ENCODE data around the gene EPB41L4B. TPM values are rescaled to one million over a fixed set of nuclear protein-coding genes. Genes with fewer than 3 reads are reported as not detected.
A peak's percentile ranks its signal among the peaks of the same experiment; 100 is the strongest.
"Not testable (repeated sequence)": the region's sequence is repeated elsewhere in the genome, so short reads cannot be mapped to it uniquely, and the experiment has no call there.

EPB41L4B gene
- total and polyA plus RNA-seq, 4 experiments from 2014 or later = not detected

DNA sequence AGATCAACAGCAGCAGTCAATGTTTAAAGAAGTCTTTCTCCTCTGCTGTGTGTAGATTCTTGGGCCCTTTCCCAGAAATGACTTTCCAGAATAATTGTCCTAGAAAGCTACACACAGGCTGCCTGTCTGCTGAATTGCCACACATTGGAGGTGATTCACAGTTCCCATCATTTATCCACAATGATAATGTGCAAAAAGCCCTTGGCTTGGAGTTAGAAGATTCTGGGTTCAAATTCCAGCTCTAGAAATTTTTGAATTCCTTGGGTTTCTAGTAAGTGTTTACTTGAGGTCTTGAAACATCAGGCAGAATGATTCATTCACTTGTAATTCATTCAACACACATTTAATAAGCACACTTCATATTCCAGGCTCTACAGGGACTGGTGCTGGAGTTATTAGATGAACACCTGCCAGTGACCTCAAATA lies 28.6 kb upstream of the EPB41L4B start:
- CTCF ChIA-PET (ENCODE audit: partially characterized antibody) = interaction anchor here (1.2 kb wide), 1 partner anchor 1924 kb away, joined by 3 read pairs; no protein-coding TSS in a partner anchor
- Histone ChIP-seq H3K27ac (ENCODE audit: low read depth, low read length) (no peak overlapping the region), H3K4me3 (ENCODE audit: low read length in 2 of 2) (no peak overlapping the region), H3K27me3 (ENCODE audit: insufficient read depth, low read length) (no peaks in the 10 kb centered on the region), H3K9me3 (ENCODE audit: control insufficient read depth in 1 of 2, low read length in 2 of 2) (no peaks in the 10 kb centered on the region), H3K4me1 (ENCODE audit: insufficient read depth, low read length) (no peaks in the 10 kb centered on the region), H3K36me3 (ENCODE audit: insufficient read depth, low read length) (no peaks in the 10 kb centered on the region)
- H3K4me1 Mint-ChIP-seq = no peaks in the 10 kb centered on the region
- H3K4me3 Mint-ChIP-seq = no peak overlapping the region
- H3K27ac Mint-ChIP-seq = no peak overlapping the region
- H3K9me3 Mint-ChIP-seq = no peaks in the 10 kb centered on the region
- H3K36me3 Mint-ChIP-seq = no peaks in the 10 kb centered on the region
- POLR2A ChIA-PET (ENCODE audit: partially characterized antibody) = no interaction called here
- H3K27me3 Mint-ChIP-seq = peaks cover 0 to 6% of the 10 kb centered on the region in 2 donors
- intact Hi-C loops (cut with micrococcal nuclease) = no loop called here
- no peak for DNase-seq

DNA sequence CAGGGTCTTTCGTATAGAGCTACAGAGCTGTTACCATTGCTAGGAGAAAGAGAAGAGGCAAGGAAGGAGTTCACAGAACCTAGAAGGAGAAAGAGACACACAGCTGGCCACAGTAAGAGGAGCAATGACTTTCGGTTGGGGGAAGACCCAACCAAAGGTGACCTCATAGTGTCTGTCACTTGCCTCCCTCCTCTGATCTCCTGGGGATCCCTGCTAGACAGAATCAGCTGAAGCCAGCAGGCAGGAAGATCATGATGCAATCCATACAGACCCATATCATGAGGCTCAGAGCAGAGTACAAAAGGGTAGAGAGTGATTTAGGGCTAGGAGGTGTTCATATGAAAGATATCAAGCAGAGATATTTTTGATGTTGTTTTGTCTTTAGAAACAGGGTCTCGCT lies 26.0 kb upstream of the EPB41L4B start:
- Histone ChIP-seq H3K4me1 (ENCODE audit: insufficient read depth, low read length) (no peaks in the 10 kb centered on the region), H3K27me3 (ENCODE audit: insufficient read depth, low read length) (no peaks in the 10 kb centered on the region), H3K36me3 (ENCODE audit: insufficient read depth, low read length) (no peaks in the 10 kb centered on the region), H3K9me3 (ENCODE audit: control insufficient read depth in 1 of 2, low read length in 2 of 2) (no peaks in the 10 kb centered on the region), H3K4me3 (ENCODE audit: low read length in 2 of 2) (no peak overlapping the region), H3K27ac (ENCODE audit: low read depth, low read length) (no peak overlapping the region)
- Mint-ChIP-seq H3K4me1 (no peaks in the 10 kb centered on the region), H3K36me3 (no peaks in the 10 kb centered on the region), H3K4me3 (no peak overlapping the region), H3K27ac (no peak overlapping the region), H3K27me3 (peaks cover 2 to 8% of the 10 kb centered on the region in 2 donors), H3K9me3 (no peaks in the 10 kb centered on the region)
- intact Hi-C loops (cut with micrococcal nuclease) = no loop called here
- DNase-seq = no peak
- ChIA-PET POLR2A (ENCODE audit: partially characterized antibody) (no interaction called here), CTCF (ENCODE audit: partially characterized antibody) (interaction anchor here (0.6 kb wide), 1 partner anchor 705 kb away, joined by 3 read pairs; no protein-coding TSS in a partner anchor)

GRCh38 chr9:109344866-109345265 lies 24.0 kb upstream of the EPB41L4B start:
- no peak overlapping the region for H3K27ac ChIP-seq (ENCODE audit: low read depth, low read length)
- Mint-ChIP-seq H3K36me3 (no peaks in the 10 kb centered on the region), H3K27me3 (peaks cover 3 to 9% of the 10 kb centered on the region in 2 donors), H3K9me3 (no peaks in the 10 kb centered on the region), H3K4me1 (no peaks in the 10 kb centered on the region), H3K4me3 (no peak overlapping the region), H3K27ac (no peak overlapping the region)
- no peaks in the 10 kb centered on the region for H3K27me3 ChIP-seq (ENCODE audit: insufficient read depth, low read length)
- CTCF ChIA-PET (ENCODE audit: partially characterized antibody) = no interaction called here
- no peak for DNase-seq
- intact Hi-C loops (cut with micrococcal nuclease) = no loop called here
- no peaks in the 10 kb centered on the region for H3K4me1 ChIP-seq (ENCODE audit: insufficient read depth, low read length)
- H3K4me3 ChIP-seq (ENCODE audit: low read length in 2 of 2) = no peak overlapping the region
- POLR2A ChIA-PET (ENCODE audit: partially characterized antibody) = no interaction called here
- H3K9me3 ChIP-seq (ENCODE audit: control insufficient read depth in 1 of 2, low read length in 2 of 2) = no peaks in the 10 kb centered on the region
- H3K36me3 ChIP-seq (ENCODE audit: insufficient read depth, low read length) = no peaks in the 10 kb centered on the region

GRCh38 chr9:109342878-109343277 lies 22.0 kb upstream of the EPB41L4B start:
- H3K27ac Mint-ChIP-seq = peak overlapping the region in 1 of 7 donors; percentile 4
- H3K4me3 Mint-ChIP-seq = no peak overlapping the region
- intact Hi-C loops (cut with micrococcal nuclease) = no loop called here
- no peak for DNase-seq
- Histone ChIP-seq H3K9me3 (ENCODE audit: control insufficient read depth in 1 of 2, low read length in 2 of 2) (no peaks in the 10 kb centered on the region), H3K27me3 (ENCODE audit: insufficient read depth, low read length) (no peaks in the 10 kb centered on the region), H3K36me3 (ENCODE audit: insufficient read depth, low read length) (no peaks in the 10 kb centered on the region), H3K4me3 (ENCODE audit: low read length in 2 of 2) (no peak overlapping the region), H3K27ac (ENCODE audit: low read depth, low read length) (no peak overlapping the region), H3K4me1 (ENCODE audit: insufficient read depth, low read length) (no peaks in the 10 kb centered on the region)
- H3K36me3 Mint-ChIP-seq = no peaks in the 10 kb centered on the region
- H3K4me1 Mint-ChIP-seq = no peaks in the 10 kb centered on the region
- POLR2A ChIA-PET (ENCODE audit: partially characterized antibody) = no interaction called here
- CTCF ChIA-PET (ENCODE audit: partially characterized antibody) = no interaction called here
- peaks cover 3 to 9% of the 10 kb centered on the region in 2 donors for H3K27me3 Mint-ChIP-seq
- no peaks in the 10 kb centered on the region for H3K9me3 Mint-ChIP-seq

GRCh38 chr9:109341561-109341960 lies 20.7 kb upstream of the EPB41L4B start:
- peak overlapping the region in 1 of 7 donors; percentile 31 for H3K27ac Mint-ChIP-seq
- ChIA-PET CTCF (ENCODE audit: partially characterized antibody) (no interaction called here), POLR2A (ENCODE audit: partially characterized antibody) (no interaction called here)
- H3K27me3 Mint-ChIP-seq = peaks cover 3 to 5% of the 10 kb centered on the region in 2 donors
- intact Hi-C loops (cut with micrococcal nuclease) = no loop called here
- Histone ChIP-seq H3K36me3 (ENCODE audit: insufficient read depth, low read length) (no peaks in the 10 kb centered on the region), H3K27me3 (ENCODE audit: insufficient read depth, low read length) (no peaks in the 10 kb centered on the region), H3K9me3 (ENCODE audit: control insufficient read depth in 1 of 2, low read length in 2 of 2) (no peaks in the 10 kb centered on the region), H3K27ac (ENCODE audit: low read depth, low read length) (no peak overlapping the region), H3K4me1 (ENCODE audit: insufficient read depth, low read length) (no peaks in the 10 kb centered on the region), H3K4me3 (ENCODE audit: low read length in 2 of 2) (no peak overlapping the region)
- H3K9me3 Mint-ChIP-seq = no peaks in the 10 kb centered on the region
- H3K4me3 Mint-ChIP-seq = no peak overlapping the region
- no peak for DNase-seq
- no peaks in the 10 kb centered on the region for H3K4me1 Mint-ChIP-seq
- no peaks in the 10 kb centered on the region for H3K36me3 Mint-ChIP-seq

- CTCF ChIA-PET (ENCODE audit: partially characterized antibody); DNase-seq; H3K27ac Mint-ChIP-seq; H3K9me3 ChIP-seq (ENCODE audit: control insufficient read depth in 1 of 2, low read length in 2 of 2); H3K27me3 Mint-ChIP-seq; POLR2A ChIA-PET (ENCODE audit: partially characterized antibody); H3K4me1 Mint-ChIP-seq; H3K36me3 ChIP-seq (ENCODE audit: insufficient read depth, low read length); H3K4me3 ChIP-seq (ENCODE audit: low read length in 2 of 2); intact Hi-C loops (cut with micrococcal nuclease); H3K9me3 Mint-ChIP-seq; H3K36me3 Mint-ChIP-seq; H3K27ac ChIP-seq (ENCODE audit: low read depth, low read length); H3K27me3 ChIP-seq (ENCODE audit: insufficient read depth, low read length); H3K4me3 Mint-ChIP-seq; H3K4me1 ChIP-seq (ENCODE audit: insufficient read depth, low read length): not testable (repeated sequence)
Measured at GRCh38 chr9:109340979-109341378, 20.1 kb upstream of the EPB41L4B start.

GRCh38 chr9:109336409-109336808 lies 15.6 kb upstream of the EPB41L4B start:
- no peaks in the 10 kb centered on the region for H3K27me3 ChIP-seq (ENCODE audit: insufficient read depth, low read length)
- Mint-ChIP-seq H3K9me3 (peaks cover 0 to 1% (median 0%) of the 10 kb centered on the region in 8 donors), H3K4me1 (no peaks in the 10 kb centered on the region), H3K27me3 (peaks cover 3 to 5% of the 10 kb centered on the region in 2 donors), H3K36me3 (no peaks in the 10 kb centered on the region), H3K4me3 (no peak overlapping the region), H3K27ac (no peak overlapping the region)
- no peak for DNase-seq
- CTCF ChIA-PET (ENCODE audit: partially characterized antibody) = no interaction called here
- H3K27ac ChIP-seq (ENCODE audit: low read depth, low read length) = no peak overlapping the region
- no peak overlapping the region for H3K4me3 ChIP-seq (ENCODE audit: low read length in 2 of 2)
- H3K4me1 ChIP-seq (ENCODE audit: insufficient read depth, low read length) = no peaks in the 10 kb centered on the region
- H3K9me3 ChIP-seq (ENCODE audit: control insufficient read depth in 1 of 2, low read length in 2 of 2) = no peaks in the 10 kb centered on the region
- H3K36me3 ChIP-seq (ENCODE audit: insufficient read depth, low read length) = no peaks in the 10 kb centered on the region
- POLR2A ChIA-PET (ENCODE audit: partially characterized antibody) = no interaction called here
- intact Hi-C loops (cut with micrococcal nuclease) = no loop called here

DNA sequence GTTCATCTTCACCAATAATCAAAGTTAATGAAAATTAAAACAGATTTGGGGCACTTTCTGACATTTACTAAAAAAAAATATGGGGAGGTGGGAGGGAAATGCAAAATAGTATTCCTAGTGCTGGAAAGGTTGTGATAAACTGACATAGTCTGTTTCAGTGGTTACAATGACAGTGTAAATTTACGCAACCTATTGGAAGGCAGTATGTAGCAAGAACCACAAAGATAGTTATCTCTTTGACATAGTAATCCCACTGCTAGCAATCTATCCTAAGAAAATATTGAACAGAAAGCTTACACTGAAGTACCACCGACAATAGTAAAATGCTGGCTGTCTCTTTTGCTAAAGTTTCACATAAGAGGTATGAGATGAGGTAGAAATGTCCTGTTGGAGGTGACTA lies 15.1 kb upstream of the EPB41L4B start:
- H3K36me3 ChIP-seq (ENCODE audit: insufficient read depth, low read length) = no peaks in the 10 kb centered on the region
- no peak overlapping the region for H3K4me3 ChIP-seq (ENCODE audit: low read length in 2 of 2)
- ChIA-PET CTCF (ENCODE audit: partially characterized antibody) (no interaction called here), POLR2A (ENCODE audit: partially characterized antibody) (no interaction called here)
- no peak for DNase-seq
- Mint-ChIP-seq H3K9me3 (peaks cover 0 to 1% (median 0%) of the 10 kb centered on the region in 8 donors), H3K27me3 (peaks cover 3 to 7% of the 10 kb centered on the region in 2 donors), H3K36me3 (no peaks in the 10 kb centered on the region), H3K4me3 (no peak overlapping the region), H3K27ac (no peak overlapping the region), H3K4me1 (no peaks in the 10 kb centered on the region)
- no peaks in the 10 kb centered on the region for H3K4me1 ChIP-seq (ENCODE audit: insufficient read depth, low read length)
- no peak overlapping the region for H3K27ac ChIP-seq (ENCODE audit: low read depth, low read length)
- intact Hi-C loops (cut with micrococcal nuclease) = no loop called here
- H3K27me3 ChIP-seq (ENCODE audit: insufficient read depth, low read length) = no peaks in the 10 kb centered on the region
- no peaks in the 10 kb centered on the region for H3K9me3 ChIP-seq (ENCODE audit: control insufficient read depth in 1 of 2, low read length in 2 of 2)

Data from CD4-positive, alpha-beta memory T cell (primary cell).